Left cardiac atrium (tissue), 4 donors: Measurements from ENCODE around the gene PNCK. TPM values are rescaled to one million over a fixed set of nuclear protein-coding genes. Genes with fewer than 3 reads are reported as not detected.
"Not testable (repeated sequence)": the region's sequence is repeated elsewhere in the genome, so short reads cannot be mapped to it uniquely, and the experiment has no call there.

Experiments used
- ATAC-seq, 2 donors: fragments of 200-7000 bp; cut with Tn5 transposase; one replicate each; pipeline ENCODE4 v1.9.1; 2020; ENCODE audit warnings: mild to moderate bottlenecking in 2 of 2, moderate library complexity in 2 of 2
- DNase-seq: peaks from one replicate; pipeline ENCODE4 v3.0.0-alpha.2; 2020
- intact Hi-C, 2 donors: fragments of 100-400 bp; cut with DNase I; formaldehyde crosslinking; loops; one replicate each; pipeline versions ENCODE4 v1.14.1 to v1.15.1; 2022 to 2023
- total RNA-seq, 2 donors: library from RNA; stranded (reverse); fragmentation: NEBNext Ultra II Directional; extraction: Animal tissue kit (Norgen Biotek cat#: 25700); gene quantifications; one replicate each; pipeline ENCODE4 v1.2.1, GENCODE V29; 2021
- donor health status: DM: no; HTN: yes; CAD: no.
- donor health status: DM: no; HTN: yes; CAD: no; lungs with severe emphysema.
- donor health status: DM: yes; HTN: yes; CAD: no.
- donor health status: Dilated cardiomyopathy.

The PNCK gene
- total RNA-seq, 2 donors from 2014 or later: 9.7 to 14.6 TPM

- intact Hi-C loops: no loop called here
- peak; percentile 45 to 69 for ATAC-seq
- no peak for DNase-seq
Observed at GRCh38 chrX:153688911-153689590, 15.4 kb upstream of the PNCK start.

GRCh38 chrX:153688506-153688905 lies 14.9 kb upstream of the PNCK start:
- ATAC-seq (no peak), DNase-seq (no peak)
- intact Hi-C loops: no loop called here

GRCh38 chrX:153688071-153688470 lies 14.5 kb upstream of the PNCK start:
- intact Hi-C loops: no loop called here
- DNase-seq (peak; percentile 3), ATAC-seq (no peak)

- DNase-seq (peak; percentile 80), ATAC-seq (peak; percentile 53 to 77)
- intact Hi-C loops: no loop called here
Observed at GRCh38 chrX:153687121-153688039, 13.8 kb upstream of the PNCK start, which contains the start of gene SLC6A8. TSS of gene SLC6A8 (plus strand) at chrX:153687926. CDS start at chrX:153688575, 649 bp downstream.

- ATAC-seq (no peak), DNase-seq (peak; percentile 18)
- intact Hi-C loops: no loop called here
Observed at GRCh38 chrX:153686711-153687110, 13.1 kb upstream of the PNCK start.

- peak; percentile 23 for DNase-seq
- intact Hi-C loops: no loop called here
- no peak for ATAC-seq
Observed at GRCh38 chrX:153685751-153686696, 12.4 kb upstream of the PNCK start.

GRCh38 chrX:153685156-153685536 lies 11.5 kb upstream of the PNCK start:
- ATAC-seq (no peak), DNase-seq (no peak)
- intact Hi-C loops: no loop called here

GRCh38 chrX:153684467-153685155 lies 11.0 kb upstream of the PNCK start:
- ATAC-seq: no peak
- DNase-seq: no peak
- intact Hi-C loops: no loop called here

- DNase-seq, ATAC-seq, intact Hi-C loops: not testable (repeated sequence)
Observed at GRCh38 chrX:153683486-153683885, 9.9 kb upstream of the PNCK start.

GRCh38 chrX:153681175-153681574 lies 7.6 kb upstream of the PNCK start:
- ATAC-seq (no peak), DNase-seq (no peak)
- intact Hi-C loops: no loop called here

- ATAC-seq: no peak
- intact Hi-C loops: no loop called here
- DNase-seq: no peak
Observed at GRCh38 chrX:153674219-153674851, 722 bp upstream of the PNCK start.

- no peak for DNase-seq
- intact Hi-C loops: no loop called here
- ATAC-seq: no peak
Observed at GRCh38 chrX:153672531-153673427, 834 bp downstream of the PNCK start.

GRCh38 chrX:153671589-153672530 lies 1.8 kb downstream of the PNCK start:
- DNase-seq (no peak), ATAC-seq (no peak)
- intact Hi-C loops: no loop called here

- ATAC-seq: no peak
- intact Hi-C loops: no loop called here
- no peak for DNase-seq
Observed at GRCh38 chrX:153670748-153671588, 2.6 kb downstream of the PNCK start.
